Erythroblast (primary cell): ENCODE measurements around the gene PDZD7.

ENCODE experiments used
- DNase-seq, 2 experiments: peaks; one replicate each; lab custom pipeline; 2025; lab: John Stamatoyannopoulos, UW
- GATA1 ChIP-seq: IDR thresholded peaks from 2 replicates; pipeline ENCODE4 v1.6.1; 2011; ENCODE audit warnings: low read depth, mild to moderate bottlenecking, control low read depth, low read length, moderate library complexity
- POLR2A ChIP-seq: IDR thresholded peaks from 2 replicates; pipeline ENCODE4 v1.6.1; 2011; ENCODE audit warnings: mild to moderate bottlenecking, low read length

The PDZD7 gene

DNA sequence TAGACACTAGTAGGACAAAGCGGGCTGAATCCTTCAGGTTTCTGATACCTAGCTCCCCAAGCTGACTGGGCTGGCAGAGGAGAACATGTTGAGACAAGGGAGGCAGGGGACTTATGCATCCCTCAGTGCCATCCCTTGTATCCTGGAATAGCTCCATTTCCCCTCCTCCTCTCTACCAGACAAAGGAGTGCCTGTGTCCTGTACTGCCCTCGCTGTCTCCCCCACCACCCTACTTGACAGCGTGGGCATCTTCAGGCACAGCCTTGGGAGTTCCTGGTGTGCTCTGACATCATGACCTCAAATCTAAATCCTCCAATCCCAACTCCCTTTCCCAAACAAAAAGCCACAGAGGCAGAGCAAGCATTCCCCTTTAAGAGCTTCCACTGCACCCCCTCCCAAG, 9.1 kb upstream of the PDZD7 start:
- TF ChIP-seq GATA1: no peak
- TF ChIP-seq POLR2A: no peak
- no peak for DNase-seq

DNA sequence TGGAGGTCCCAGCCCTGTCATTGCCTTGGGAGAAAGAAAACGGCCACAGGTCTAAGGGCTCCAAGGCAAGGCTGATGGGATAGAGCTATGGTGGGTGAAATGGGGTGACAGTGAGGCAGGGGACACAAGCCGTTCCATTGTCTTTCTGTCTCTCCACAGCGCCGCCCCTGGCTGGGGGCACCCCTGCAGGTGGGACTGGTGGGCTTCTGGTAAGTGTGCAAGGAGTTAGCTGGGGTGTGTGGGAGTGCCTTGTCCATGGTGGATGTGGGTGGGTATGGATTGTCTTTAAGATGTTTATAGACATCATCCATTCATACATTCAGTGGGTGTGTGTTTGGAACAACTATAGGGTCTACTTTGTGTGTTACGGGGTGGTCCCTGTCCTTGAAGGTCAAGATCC, 7.6 kb upstream of the PDZD7 start:
- TF ChIP-seq GATA1: no peak
- TF ChIP-seq POLR2A: no peak
- no peak for DNase-seq

DNA sequence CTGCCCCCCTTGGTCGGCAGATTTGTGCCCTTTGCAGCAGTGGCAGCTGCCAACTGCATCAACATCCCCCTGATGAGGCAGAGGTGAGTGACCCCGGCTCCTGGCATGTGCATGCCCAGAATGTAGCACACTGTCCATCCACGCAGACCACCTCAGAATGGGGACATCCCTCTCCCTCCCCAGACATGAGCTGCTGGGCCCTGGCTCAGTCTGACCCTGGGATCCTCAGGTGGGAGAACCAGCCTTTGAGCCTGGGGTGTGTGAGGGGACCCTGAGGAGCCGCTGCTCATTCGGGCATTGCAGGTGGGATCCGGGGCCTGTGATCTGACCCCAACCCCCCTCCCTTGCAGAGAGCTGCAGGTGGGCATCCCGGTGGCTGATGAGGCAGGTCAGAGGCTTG, 5.8 kb upstream of the PDZD7 start:
- DNase-seq: no peak
- TF ChIP-seq POLR2A (no peak), GATA1 (no peak)

DNA sequence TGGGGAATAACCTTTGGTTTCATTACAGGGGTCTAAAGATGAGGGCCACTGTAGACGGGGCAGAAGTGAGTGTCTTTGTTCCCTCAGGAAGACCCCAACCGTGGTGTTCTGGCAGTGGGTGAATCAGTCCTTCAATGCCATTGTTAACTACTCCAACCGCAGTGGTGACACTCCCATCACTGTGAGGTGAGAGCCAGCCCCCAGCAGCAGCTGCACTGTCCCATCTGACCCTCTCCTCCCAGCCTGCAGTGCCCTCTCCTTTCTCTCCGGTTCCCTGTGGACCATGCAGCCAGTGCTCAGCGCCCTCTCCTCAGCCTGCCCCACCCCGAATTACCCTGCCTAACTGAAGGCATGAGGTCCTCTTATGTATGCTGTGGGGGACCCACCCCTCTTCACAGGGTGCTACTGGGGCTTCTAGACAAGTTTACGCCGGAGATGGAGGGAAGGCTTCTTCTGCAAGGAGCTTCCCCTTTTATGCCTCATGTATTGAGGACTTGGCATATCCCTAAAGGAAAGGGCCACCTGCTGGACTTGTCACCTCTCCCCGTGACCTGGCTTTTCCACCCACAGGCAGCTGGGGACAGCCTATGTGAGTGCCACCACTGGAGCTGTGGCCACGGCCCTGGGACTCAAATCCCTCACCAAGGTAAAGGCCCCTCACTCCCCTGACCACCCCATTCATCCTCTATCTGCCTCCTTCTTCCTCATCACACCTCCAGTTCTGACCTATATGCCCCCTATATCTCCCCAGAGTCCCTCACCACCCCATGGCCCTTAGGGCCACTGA, 5.2 kb upstream of the PDZD7 start:
- no peak for DNase-seq
- TF ChIP-seq GATA1: no peak
- TF ChIP-seq POLR2A: no peak

DNA sequence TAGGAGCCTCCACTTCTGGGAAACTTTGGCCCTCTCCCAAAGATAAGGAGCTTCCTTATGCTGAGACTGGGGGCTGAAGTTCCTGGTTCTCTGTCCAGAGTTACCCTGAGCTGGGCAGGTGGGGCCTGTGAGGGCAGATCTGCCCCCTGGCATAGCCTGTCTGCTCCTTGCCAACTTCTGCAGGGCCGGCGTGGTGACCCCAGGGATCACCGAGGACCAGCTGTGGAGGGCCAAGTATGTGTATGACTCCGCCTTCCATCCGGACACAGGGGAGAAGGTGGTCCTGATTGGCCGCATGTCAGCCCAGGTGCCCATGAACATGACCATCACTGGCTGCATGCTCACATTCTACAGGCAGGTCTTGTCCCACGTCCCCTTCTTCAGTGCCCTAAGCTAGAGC, 4.4 kb upstream of the PDZD7 start:
- TF ChIP-seq POLR2A (no peak), GATA1 (no peak)
- no peak for DNase-seq

DNA sequence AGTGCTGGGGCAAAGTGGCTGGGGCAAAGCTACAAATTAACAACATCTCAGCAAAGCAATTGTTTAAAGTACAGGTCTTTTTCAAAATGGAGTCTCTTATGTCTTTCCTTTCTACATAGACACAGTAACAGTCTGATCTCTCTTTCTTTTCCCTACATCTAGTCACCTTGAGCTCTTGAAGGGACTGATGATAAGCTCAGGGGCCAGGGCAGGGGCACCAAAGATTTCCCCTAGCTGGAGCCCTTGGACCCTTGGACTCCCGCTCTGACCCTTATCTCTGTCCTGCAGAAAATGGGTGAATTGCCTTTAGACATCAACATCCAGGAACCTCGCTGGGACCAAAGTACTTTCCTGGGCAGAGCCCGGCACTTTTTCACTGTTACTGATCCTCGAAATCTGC, 3.5 kb upstream of the PDZD7 start:
- peak; percentile 18 to 25 for DNase-seq

DNA sequence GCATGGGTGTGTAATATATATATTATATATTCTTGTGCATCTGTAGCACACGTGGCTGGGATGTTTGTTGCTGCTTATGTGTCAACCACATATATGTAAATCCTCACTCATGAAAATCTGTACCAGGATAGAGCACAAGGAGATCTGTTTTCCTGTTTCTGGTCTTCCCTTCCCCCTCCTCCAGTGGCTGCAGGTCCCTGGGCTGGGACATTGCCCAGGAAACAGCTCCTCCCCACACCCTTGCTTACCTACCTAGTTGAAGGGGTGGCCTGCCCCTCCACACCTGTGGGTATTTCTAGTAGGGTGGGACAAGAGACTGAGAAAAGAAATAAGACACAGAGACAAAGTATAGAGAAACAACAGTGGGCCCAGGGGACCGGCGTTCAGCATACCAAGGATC, 2.3 kb upstream of the PDZD7 start:
- TF ChIP-seq GATA1 (no peak), POLR2A (no peak)
- no peak for DNase-seq

DNA sequence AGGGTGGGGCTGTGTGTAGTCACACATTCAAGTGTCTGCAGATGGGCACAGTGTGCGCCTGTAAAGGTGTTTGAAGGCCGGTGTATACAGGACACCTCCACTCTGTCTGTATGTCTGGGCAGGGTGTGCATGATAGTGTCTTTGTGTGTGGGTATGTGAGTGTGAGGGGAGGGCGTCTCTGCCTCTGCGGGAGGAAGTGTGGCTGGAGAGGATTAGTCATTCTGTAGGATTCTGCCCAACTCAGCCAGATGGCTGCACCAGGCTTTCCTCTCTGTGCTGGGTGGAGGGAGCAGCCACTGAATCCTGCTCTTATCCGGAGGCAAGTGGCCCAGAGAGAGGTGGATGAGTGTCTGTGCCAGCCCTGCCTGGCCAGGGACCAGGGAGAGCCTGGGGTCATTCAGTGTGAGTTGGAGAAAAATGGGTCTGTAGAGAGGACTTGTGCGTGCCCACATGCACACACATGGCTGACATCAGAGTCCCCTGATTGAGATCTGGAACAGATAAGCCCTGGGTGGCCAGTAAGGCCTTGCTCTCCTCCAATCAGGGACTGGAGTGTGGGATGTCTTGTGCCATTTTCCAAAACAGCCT, 1.8 kb upstream of the PDZD7 start:
- TF ChIP-seq POLR2A: peak; percentile 79
- no peak for TF ChIP-seq GATA1
- peak; percentile 37 to 61 for DNase-seq

DNA sequence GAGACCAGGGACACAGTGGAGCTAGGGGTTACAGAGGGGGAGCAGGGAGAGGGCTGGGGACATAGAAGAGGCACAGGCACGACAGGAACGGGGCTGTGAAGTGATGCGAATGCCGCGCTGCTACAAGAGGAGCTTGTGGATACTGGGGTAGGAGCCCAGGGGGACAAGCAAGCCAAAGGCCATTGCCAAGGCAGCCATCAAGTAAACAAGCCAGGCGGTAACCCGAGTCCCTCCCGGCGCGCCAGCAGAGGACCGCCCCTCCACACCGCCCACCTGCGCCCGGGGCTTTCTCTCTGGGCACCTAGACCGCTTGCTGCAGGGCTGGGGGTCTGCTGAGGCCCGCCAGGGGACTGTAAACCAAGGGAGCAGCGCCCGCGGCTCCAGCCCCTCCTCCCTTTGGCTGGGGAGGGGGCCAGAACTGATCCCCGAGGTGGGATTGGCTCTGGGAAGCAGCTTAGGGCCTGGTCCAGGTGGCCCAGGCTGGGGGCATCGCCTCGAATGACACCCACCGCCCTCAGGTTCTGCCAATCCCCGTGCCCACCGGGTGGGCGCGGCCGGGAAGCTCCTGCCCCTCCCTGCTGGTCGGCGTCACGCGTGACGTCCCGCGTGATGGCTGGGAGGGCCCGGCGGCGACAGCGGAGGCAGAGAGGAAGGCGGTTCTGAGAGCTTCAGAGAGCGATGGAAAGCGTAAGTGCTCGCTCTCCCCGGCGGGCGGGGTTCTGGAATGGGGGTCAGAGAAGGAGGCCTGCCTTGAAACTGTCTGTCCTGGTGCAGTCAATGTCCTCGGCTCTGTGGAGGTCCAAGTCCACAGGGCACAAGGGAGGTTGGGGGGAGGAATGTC, 1.1 kb upstream of the PDZD7 start:
- DNase-seq: peak; percentile 62 to 81
- no peak for TF ChIP-seq GATA1
- TF ChIP-seq POLR2A: no peak

DNA sequence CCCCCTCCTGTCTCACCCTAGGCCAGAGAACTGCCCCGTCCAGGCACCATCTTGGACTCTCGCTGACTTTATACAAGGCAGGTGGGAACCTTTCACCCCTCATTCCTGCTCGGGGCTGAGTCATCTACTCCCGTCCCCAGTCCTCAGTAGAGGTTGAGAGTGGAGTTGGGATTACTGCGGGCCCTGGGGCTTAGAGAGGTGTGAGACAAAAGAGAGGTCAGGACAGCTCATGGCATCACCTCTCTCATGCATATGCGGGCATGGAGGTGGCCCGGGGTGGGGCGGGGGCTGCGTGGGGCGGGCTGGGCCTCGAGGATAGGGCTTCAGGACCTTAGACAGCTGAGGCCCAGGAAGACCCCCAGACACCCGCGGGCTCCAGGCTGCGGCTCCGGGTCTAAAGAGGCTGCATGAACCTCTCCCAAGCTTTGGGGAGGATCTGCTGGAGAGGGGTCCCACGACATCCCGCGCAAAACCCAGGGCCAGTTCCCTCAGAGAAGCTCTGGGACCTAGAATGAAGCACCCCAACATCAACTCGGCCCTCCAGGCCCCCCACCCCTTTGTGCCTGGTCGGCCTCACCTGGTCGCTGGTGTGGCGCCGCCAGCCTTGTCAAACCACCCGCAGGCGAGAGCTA, 317 bp downstream of the PDZD7 start:
- no peak for DNase-seq

DNA sequence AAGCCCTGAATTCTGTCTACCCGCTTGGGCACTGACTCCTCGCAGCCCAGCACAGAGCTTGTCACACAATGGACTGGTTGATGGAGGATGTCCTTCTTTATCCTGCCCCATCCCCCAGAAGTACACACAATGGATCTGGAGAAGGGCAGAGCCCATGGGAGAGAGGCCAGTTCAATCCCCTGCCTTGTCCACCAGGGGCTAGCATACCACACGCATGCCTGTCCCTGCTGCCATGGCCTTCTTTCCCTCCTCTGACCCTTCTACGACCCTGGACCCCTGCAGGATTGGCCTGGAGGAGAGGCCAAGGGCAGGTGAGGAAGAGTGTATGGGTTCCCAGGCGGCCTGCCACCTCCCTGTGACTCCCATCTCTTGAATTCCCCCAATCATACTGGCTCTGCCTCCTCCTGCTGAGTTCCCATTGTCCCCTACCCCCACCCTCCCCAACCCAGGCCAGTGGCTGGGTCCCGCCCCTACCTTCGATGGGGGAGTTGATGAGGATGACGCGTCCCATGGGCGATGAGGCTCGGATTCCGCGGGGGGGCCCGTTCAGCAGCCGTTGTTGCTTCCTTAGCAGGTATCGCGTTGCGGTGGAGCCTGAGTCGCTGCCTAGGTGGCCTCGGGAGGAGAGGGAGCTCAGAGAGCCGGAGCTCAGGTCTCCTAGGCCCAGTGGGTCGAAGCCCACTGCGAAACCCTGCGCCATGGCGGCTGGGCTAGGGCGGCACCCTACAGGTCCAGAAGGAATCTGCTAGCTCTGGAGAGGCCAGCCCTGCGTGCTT, 1.2 kb downstream of the PDZD7 start:
- no peak for TF ChIP-seq GATA1
- TF ChIP-seq POLR2A: no peak
- no peak for DNase-seq

More for the DNA sequence above, 317 bp downstream of the PDZD7 start:
- TF ChIP-seq POLR2A (no peak), GATA1 (no peak)

DNA sequence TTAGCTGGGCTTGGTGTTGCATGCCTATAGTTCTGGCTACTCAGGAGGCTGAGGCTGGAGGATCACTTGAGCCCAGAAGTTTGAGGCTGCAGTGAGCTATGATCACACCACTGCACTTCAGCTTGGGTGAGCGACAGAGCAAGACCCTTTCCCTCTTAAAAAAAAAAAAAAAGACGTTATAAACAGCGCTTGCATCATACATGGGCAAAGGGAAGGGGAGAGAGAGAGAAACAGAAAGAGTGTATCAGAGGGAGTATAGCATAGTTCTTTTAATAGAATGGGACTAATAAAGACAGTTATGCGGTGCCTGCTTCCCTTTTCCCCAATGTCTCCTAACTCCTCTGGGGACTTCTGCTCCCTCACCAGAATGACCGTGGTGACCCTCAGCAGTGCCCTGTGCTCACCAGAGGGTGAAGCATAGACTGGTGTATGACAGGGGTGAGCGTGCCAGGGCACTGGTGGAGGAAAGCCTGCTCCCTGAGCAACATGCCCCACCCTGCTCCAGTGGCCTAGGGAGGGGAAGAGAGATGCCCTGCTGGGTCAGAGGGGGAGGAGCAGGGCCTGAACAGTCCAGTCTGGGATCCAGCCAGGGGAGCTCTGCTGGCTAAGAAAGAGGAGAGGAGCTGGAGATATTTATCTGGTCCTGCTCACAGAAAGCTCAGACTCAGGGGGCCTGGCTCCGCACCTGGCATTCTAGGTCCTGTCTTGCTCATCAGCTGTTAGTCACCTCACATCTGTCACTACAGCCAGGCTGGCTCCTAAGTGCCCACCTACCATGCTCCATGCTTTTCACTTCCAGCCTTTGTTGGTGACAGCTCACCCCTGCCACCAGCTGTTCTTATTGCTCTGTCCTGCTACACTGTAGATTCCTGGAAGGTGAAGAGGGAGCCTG, 2.2 kb downstream of the PDZD7 start:
- TF ChIP-seq GATA1 (no peak), POLR2A (no peak)
- DNase-seq: no peak
